ENCODE results near the gene GNB1L. TPM values are rescaled to one million over a fixed set of nuclear protein-coding genes. Genes with fewer than 3 reads are reported as not detected.

GNB1L gene
- total and polyA plus RNA-seq, 9 of the 15 experiments (the other 6 are each of a cell fraction or from before 2014, with no cell fraction given), result 0.56 to 50.5 (median 10.2) TPM

DNA sequence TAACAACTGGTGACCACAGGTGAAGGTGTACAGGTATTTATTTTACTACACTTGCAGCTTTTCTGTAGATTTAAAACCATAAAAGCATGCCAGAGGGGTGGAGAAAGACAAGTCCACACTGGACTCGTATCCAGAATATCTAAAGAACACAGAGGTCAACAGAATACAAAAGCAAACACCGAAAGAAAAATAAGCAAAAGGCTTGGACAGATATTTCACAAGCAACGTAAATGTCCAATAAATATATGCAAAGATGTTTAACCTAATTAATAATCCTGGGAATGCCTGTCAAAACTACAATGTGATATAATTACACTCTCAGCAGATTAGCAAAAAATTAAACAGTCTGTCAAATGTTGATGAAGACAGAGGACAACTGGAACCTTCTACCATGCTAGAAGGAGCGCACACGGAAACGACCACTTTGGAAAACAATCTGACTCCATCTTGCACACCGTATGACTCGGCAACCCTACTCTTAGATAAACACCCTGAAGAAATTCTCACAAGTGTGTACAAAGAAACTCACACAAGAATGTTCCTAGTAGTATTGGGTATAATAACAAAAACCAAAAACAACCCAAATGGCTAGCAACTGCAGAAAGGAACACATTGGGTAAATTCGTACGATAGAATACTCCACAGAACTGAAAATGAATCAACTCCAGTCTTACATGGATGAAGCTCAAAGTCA, 27.2 kb downstream of the GNB1L start (continued):
- peak; percentile 74 for TF ChIP-seq GTF2A2 (tag; IDR thresholded peaks at IDR 0.05)
- peak in 1 of 2 experiments; percentile 74; a peak in 1 of 4 replicates for TF ChIP-seq ARNT (IDR thresholded peaks at IDR 0.05)
- TF ChIP-seq ZNF561 (CRISPR knock-in tag; conservative IDR thresholded peaks at IDR 0.05), result no peak
- TF ChIP-seq, protein P1, sequence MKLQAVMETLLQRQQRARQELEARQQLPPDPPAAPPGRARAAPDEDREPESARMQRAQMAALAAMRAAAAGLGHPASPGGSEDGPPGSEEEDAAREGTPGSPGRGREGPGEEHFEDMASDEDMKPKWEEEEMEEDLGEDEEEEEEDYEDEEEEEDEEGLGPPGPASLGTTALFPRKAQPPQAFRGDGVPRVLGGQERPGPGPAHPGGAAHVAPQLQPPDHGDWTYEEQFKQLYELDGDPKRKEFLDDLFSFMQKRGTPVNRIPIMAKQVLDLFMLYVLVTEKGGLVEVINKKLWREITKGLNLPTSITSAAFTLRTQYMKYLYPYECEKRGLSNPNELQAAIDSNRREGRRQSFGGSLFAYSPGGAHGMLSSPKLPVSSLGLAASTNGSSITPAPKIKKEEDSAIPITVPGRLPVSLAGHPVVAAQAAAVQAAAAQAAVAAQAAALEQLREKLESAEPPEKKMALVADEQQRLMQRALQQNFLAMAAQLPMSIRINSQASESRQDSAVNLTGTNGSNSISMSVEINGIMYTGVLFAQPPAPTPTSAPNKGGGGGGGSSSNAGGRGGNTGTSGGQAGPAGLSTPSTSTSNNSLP (IDR thresholded peaks at IDR 0.05; ENCODE audit: borderline replicate concordance, low read depth, low read length), result peak; percentile 5; the same call in 1 of the 2 replicates
- peak; percentile 4; the same call in 1 of the 2 replicates for TF ChIP-seq ZEB2 (IDR thresholded peaks at IDR 0.05)
- no peak for TF ChIP-seq ILF3 (IDR thresholded peaks at IDR 0.05; ENCODE audit: borderline replicate concordance)
- TF ChIP-seq ARID2 (IDR thresholded peaks at IDR 0.05), result peak; percentile 38; the same call in 1 of the 2 replicates
- TF ChIP-seq PYGO2 (tag; IDR thresholded peaks at IDR 0.05), result peak; percentile 58; the same call in 1 of the 2 replicates
- TF ChIP-seq TSC22D4 (tag; IDR thresholded peaks at IDR 0.05), result 0 out of 2 replicates have a peak, but pooled peaks have one; percentile 30
- TF ChIP-seq, protein P2, sequence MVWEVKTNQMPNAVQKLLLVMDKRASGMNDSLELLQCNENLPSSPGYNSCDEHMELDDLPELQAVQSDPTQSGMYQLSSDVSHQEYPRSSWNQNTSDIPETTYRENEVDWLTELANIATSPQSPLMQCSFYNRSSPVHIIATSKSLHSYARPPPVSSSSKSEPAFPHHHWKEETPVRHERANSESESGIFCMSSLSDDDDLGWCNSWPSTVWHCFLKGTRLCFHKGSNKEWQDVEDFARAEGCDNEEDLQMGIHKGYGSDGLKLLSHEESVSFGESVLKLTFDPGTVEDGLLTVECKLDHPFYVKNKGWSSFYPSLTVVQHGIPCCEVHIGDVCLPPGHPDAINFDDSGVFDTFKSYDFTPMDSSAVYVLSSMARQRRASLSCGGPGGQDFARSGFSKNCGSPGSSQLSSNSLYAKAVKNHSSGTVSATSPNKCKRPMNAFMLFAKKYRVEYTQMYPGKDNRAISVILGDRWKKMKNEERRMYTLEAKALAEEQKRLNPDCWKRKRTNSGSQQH (CRISPR knock-in tag; IDR thresholded peaks at IDR 0.05), result 0 out of 2 replicates have a peak, but pooled peaks have one; percentile 1
- TF ChIP-seq ZNF512 (tag; IDR thresholded peaks at IDR 0.05), result peak; percentile 66
- TF ChIP-seq TBL1XR1 (IDR thresholded peaks at IDR 0.05; ENCODE audit: low read length in 2 of 2), result peak in 1 of 2 experiments; percentile 49; a peak in 1 of 4 replicates
- no peak for TF ChIP-seq NR2C1 (IDR thresholded peaks at IDR 0.05)
- TF ChIP-seq NR2C1 (tag; IDR thresholded peaks at IDR 0.05), result peak; percentile 49; the same call in 1 of the 2 replicates
- TF ChIP-seq, protein P3, sequence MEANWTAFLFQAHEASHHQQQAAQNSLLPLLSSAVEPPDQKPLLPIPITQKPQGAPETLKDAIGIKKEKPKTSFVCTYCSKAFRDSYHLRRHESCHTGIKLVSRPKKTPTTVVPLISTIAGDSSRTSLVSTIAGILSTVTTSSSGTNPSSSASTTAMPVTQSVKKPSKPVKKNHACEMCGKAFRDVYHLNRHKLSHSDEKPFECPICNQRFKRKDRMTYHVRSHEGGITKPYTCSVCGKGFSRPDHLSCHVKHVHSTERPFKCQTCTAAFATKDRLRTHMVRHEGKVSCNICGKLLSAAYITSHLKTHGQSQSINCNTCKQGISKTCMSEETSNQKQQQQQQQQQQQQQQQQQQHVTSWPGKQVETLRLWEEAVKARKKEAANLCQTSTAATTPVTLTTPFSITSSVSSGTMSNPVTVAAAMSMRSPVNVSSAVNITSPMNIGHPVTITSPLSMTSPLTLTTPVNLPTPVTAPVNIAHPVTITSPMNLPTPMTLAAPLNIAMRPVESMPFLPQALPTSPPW (CRISPR knock-in tag; IDR thresholded peaks at IDR 0.05), result peak; percentile 11; the same call in 1 of the 2 replicates
- peak; percentile 21; the same call in 1 of the 2 replicates for TF ChIP-seq EP300 (IDR thresholded peaks at IDR 0.05; ENCODE audit: low read length)
- peak; percentile 69; the same call in 1 of the 2 replicates for TF ChIP-seq TEAD2 (tag; IDR thresholded peaks at IDR 0.05)
- peak; percentile 26; the same call in 1 of the 2 replicates for TF ChIP-seq TEAD4 (IDR thresholded peaks at IDR 0.05; ENCODE audit: low read length)
- TF ChIP-seq TEAD4 (CRISPR knock-in tag; IDR thresholded peaks at IDR 0.05; ENCODE audit: borderline replicate concordance), result no peak
- TF ChIP-seq GATAD2B (IDR thresholded peaks at IDR 0.05; ENCODE audit: borderline replicate concordance), result no peak
- TF ChIP-seq ZNF507 (tag; conservative IDR thresholded peaks at IDR 0.05), result peak; percentile 48
- peak; percentile 14 for TF ChIP-seq KDM5B (IDR thresholded peaks at IDR 0.05; ENCODE audit: insufficient replicate concordance, low read depth, low read length)
- peak; percentile 18 for TF ChIP-seq BRD9 (IDR thresholded peaks at IDR 0.05; ENCODE audit: low read depth, partially characterized antibody)
